ENCODE results near the gene CDH23.

Gene CDH23

GRCh38 chr10:71553432-71553831, 156.7 kb downstream of the CDH23 start:
- no peak overlapping the region for H3K4me3 ChIP-seq (ENCODE audit: low read length, poor library complexity, severe bottlenecking)
- TF ChIP-seq CTCF (conservative IDR thresholded peaks at IDR 0.05; ENCODE audit: low read length) (no peak), EZH2phosphoT487 (IDR thresholded peaks at IDR 0.05; ENCODE audit: borderline replicate concordance) (no peak)
- no peak overlapping the region for H2AFZ ChIP-seq (ENCODE audit: low read length)
- H3F3A ChIP-seq (ENCODE audit: low read depth): no peaks in the 10 kb centered on the region
- no peak overlapping the region for H3K4me2 ChIP-seq (ENCODE audit: low read depth, low read length, poor library complexity, severe bottlenecking)
- no peaks in the 10 kb centered on the region for H3K27me3 ChIP-seq (ENCODE audit: insufficient read depth, low read length, poor library complexity, severe bottlenecking)
- no peak overlapping the region for H3K9ac ChIP-seq (ENCODE audit: low read depth, low read length, poor library complexity, severe bottlenecking)
- no peaks in the 10 kb centered on the region for H3K9me3 ChIP-seq (ENCODE audit: insufficient read depth, low read depth, low read length)
- H3K9me2 ChIP-seq (replicated peaks; ENCODE audit: low read depth, low read length): no peaks in the 10 kb centered on the region
- no peaks in the 10 kb centered on the region for H4K20me1 ChIP-seq (ENCODE audit: insufficient read depth, low read length, poor library complexity, severe bottlenecking)
- no peaks in the 10 kb centered on the region for H3K36me3 ChIP-seq (ENCODE audit: insufficient read depth, low read length)
- H3K4me1 ChIP-seq (ENCODE audit: insufficient read depth, low read length, poor library complexity, severe bottlenecking): no peaks in the 10 kb centered on the region
- H3K79me2 ChIP-seq (ENCODE audit: insufficient read depth, low read length): no peaks in the 10 kb centered on the region

GRCh38 chr10:71554671-71555070, 158.0 kb downstream of the CDH23 start:
- Histone ChIP-seq H3K4me1 (ENCODE audit: insufficient read depth, low read length, poor library complexity, severe bottlenecking) (no peaks in the 10 kb centered on the region), H3K27me3 (ENCODE audit: insufficient read depth, low read length, poor library complexity, severe bottlenecking) (no peaks in the 10 kb centered on the region), H3K9ac (ENCODE audit: low read depth, low read length, poor library complexity, severe bottlenecking) (no peak overlapping the region), H4K20me1 (ENCODE audit: insufficient read depth, low read length, poor library complexity, severe bottlenecking) (no peaks in the 10 kb centered on the region), H3F3A (ENCODE audit: low read depth) (no peaks in the 10 kb centered on the region), H3K4me2 (ENCODE audit: low read depth, low read length, poor library complexity, severe bottlenecking) (no peak overlapping the region), H3K4me3 (ENCODE audit: low read length, poor library complexity, severe bottlenecking) (no peak overlapping the region), H3K36me3 (ENCODE audit: insufficient read depth, low read length) (no peaks in the 10 kb centered on the region), H3K9me3 (ENCODE audit: insufficient read depth, low read depth, low read length) (no peaks in the 10 kb centered on the region), H3K9me2 (replicated peaks; ENCODE audit: low read depth, low read length) (no peaks in the 10 kb centered on the region), H3K79me2 (ENCODE audit: insufficient read depth, low read length) (no peaks in the 10 kb centered on the region), H2AFZ (ENCODE audit: low read length) (no peak overlapping the region)
- no peak for TF ChIP-seq CTCF (conservative IDR thresholded peaks at IDR 0.05; ENCODE audit: low read length)
- TF ChIP-seq EZH2phosphoT487 (IDR thresholded peaks at IDR 0.05; ENCODE audit: borderline replicate concordance): no peak

GRCh38 chr10:71555087-71555723, 158.5 kb downstream of the CDH23 start:
- no peak overlapping the region for H3K4me2 ChIP-seq (ENCODE audit: low read depth, low read length, poor library complexity, severe bottlenecking)
- H3K9ac ChIP-seq (ENCODE audit: low read depth, low read length, poor library complexity, severe bottlenecking): no peak overlapping the region
- H2AFZ ChIP-seq (ENCODE audit: low read length): no peak overlapping the region
- no peaks in the 10 kb centered on the region for H4K20me1 ChIP-seq (ENCODE audit: insufficient read depth, low read length, poor library complexity, severe bottlenecking)
- no peaks in the 10 kb centered on the region for H3F3A ChIP-seq (ENCODE audit: low read depth)
- no peaks in the 10 kb centered on the region for H3K4me1 ChIP-seq (ENCODE audit: insufficient read depth, low read length, poor library complexity, severe bottlenecking)
- no peaks in the 10 kb centered on the region for H3K79me2 ChIP-seq (ENCODE audit: insufficient read depth, low read length)
- H3K36me3 ChIP-seq (ENCODE audit: insufficient read depth, low read length): no peaks in the 10 kb centered on the region
- no peaks in the 10 kb centered on the region for H3K9me2 ChIP-seq (replicated peaks; ENCODE audit: low read depth, low read length)
- TF ChIP-seq CTCF (conservative IDR thresholded peaks at IDR 0.05; ENCODE audit: low read length): no peak
- TF ChIP-seq EZH2phosphoT487 (IDR thresholded peaks at IDR 0.05; ENCODE audit: borderline replicate concordance): no peak
- no peaks in the 10 kb centered on the region for H3K9me3 ChIP-seq (ENCODE audit: insufficient read depth, low read depth, low read length)
- H3K4me3 ChIP-seq (ENCODE audit: low read length, poor library complexity, severe bottlenecking): no peak overlapping the region
- no peaks in the 10 kb centered on the region for H3K27me3 ChIP-seq (ENCODE audit: insufficient read depth, low read length, poor library complexity, severe bottlenecking)

Measured in Loucy (cell line).